T-helper 17 cell (primary cell): ENCODE data around the gene PDCD1LG2. TPM values are rescaled to one million over a fixed set of nuclear protein-coding genes. Genes with fewer than 3 reads are reported as not detected.
A peak's percentile ranks its signal among the peaks of the same experiment; 100 is the strongest.

Experiments
- ATAC-seq: fragments of 150-1000 bp; cut with Tn5 transposase; 2 replicates; pipeline ENCODE4 v1.10.0; 2021; ENCODE audit warnings: mild to moderate bottlenecking, moderate library complexity
- DNase-seq, 3 donors: peaks; one replicate each; pipeline versions ENCODE4 v3.0.0 to v3.0.0-alpha.2; 2020 to 2021
- H3K9me3 ChIP-seq: one replicate; pipeline ENCODE4 v1.7.0; 2013; ENCODE audit warnings: low read length, mild to moderate bottlenecking; ENCODE audit not compliant: control insufficient read depth, poor library complexity, severe bottlenecking
- H3K27ac Mint-ChIP-seq: one replicate; pipeline ENCODE4 v1.8.0; 2022; ENCODE audit warnings: mild to moderate bottlenecking, moderate library complexity, mixed read lengths
- H3K27me3 Mint-ChIP-seq: one replicate; pipeline ENCODE4 v1.8.0; 2022; ENCODE audit warnings: mixed read lengths
- H3K36me3 Mint-ChIP-seq: one replicate; pipeline ENCODE4 v1.8.0; 2022; ENCODE audit warnings: low read depth, mixed read lengths
- H3K4me1 Mint-ChIP-seq: one replicate; pipeline ENCODE4 v1.8.0; 2022; ENCODE audit warnings: mild to moderate bottlenecking, mixed read lengths
- H3K4me3 Mint-ChIP-seq: one replicate; pipeline ENCODE4 v1.8.0; 2022; ENCODE audit warnings: mild to moderate bottlenecking, moderate library complexity, mixed read lengths
- total RNA-seq, 4 donors: library from RNA in 2 of 4; stranded (reverse) in 2 of 4; gene quantifications; one replicate each; pipeline ENCODE4 v1.2.3 and lab custom pipeline; 2022 to 2026

Gene PDCD1LG2
- total RNA-seq, 2 donors from 2014 or later = 0.50 to 1.1 TPM

GRCh38 chr9:5556101-5556705 is 45.9 kb downstream of the PDCD1LG2 start:
- Mint-ChIP-seq H3K4me3 (no peak overlapping the region), H3K27ac (peak overlapping the region; percentile 93), H3K4me1 (peaks cover 34% of the 10 kb centered on the region), H3K27me3 (no peaks in the 10 kb centered on the region), H3K36me3 (peaks cover 3% of the 10 kb centered on the region)
- DNase-seq (no peak), ATAC-seq (no peak)
- H3K9me3 ChIP-seq = no peaks in the 10 kb centered on the region

- no peaks in the 10 kb centered on the region for H3K27me3 Mint-ChIP-seq
- H3K9me3 ChIP-seq = no peaks in the 10 kb centered on the region
- peak overlapping the region; percentile 66 for H3K4me3 Mint-ChIP-seq
- ATAC-seq (peak; percentile 99), DNase-seq (peak in 2 of 3 donors; percentile 34 to 40)
- H3K36me3 Mint-ChIP-seq = peaks cover 3% of the 10 kb centered on the region
- H3K4me1 Mint-ChIP-seq = peaks cover 35% of the 10 kb centered on the region
- H3K27ac Mint-ChIP-seq = peak overlapping the region; percentile 93
Observed at GRCh38 chr9:5557606-5558587, 47.6 kb downstream of the PDCD1LG2 start.

GRCh38 chr9:5559659-5560058 is 49.3 kb downstream of the PDCD1LG2 start:
- no peaks in the 10 kb centered on the region for H3K9me3 ChIP-seq
- no peak for DNase-seq
- ATAC-seq = no peak
- H3K4me1 Mint-ChIP-seq = peaks cover 39% of the 10 kb centered on the region
- H3K4me3 Mint-ChIP-seq = no peak overlapping the region
- no peaks in the 10 kb centered on the region for H3K27me3 Mint-ChIP-seq
- no peaks in the 10 kb centered on the region for H3K36me3 Mint-ChIP-seq
- peak overlapping the region; percentile 93 for H3K27ac Mint-ChIP-seq

GRCh38 chr9:5560443-5561100 is 50.2 kb downstream of the PDCD1LG2 start:
- no peak overlapping the region for H3K4me3 Mint-ChIP-seq

GRCh38 chr9:5561828-5562488 is 51.6 kb downstream of the PDCD1LG2 start:
- H3K36me3 Mint-ChIP-seq = no peaks in the 10 kb centered on the region
- no peaks in the 10 kb centered on the region for H3K27me3 Mint-ChIP-seq
- peaks cover 35% of the 10 kb centered on the region for H3K4me1 Mint-ChIP-seq
- H3K27ac Mint-ChIP-seq = no peak overlapping the region
- no peak for ATAC-seq
- H3K9me3 ChIP-seq = no peaks in the 10 kb centered on the region
- DNase-seq = no peak
- no peak overlapping the region for H3K4me3 Mint-ChIP-seq

More at GRCh38 chr9:5560443-5561100, 50.2 kb downstream of the PDCD1LG2 start:
- no peaks in the 10 kb centered on the region for H3K27me3 Mint-ChIP-seq
- H3K9me3 ChIP-seq = no peaks in the 10 kb centered on the region
- H3K4me1 Mint-ChIP-seq = peaks cover 39% of the 10 kb centered on the region
- DNase-seq (no peak), ATAC-seq (no peak)
- no peaks in the 10 kb centered on the region for H3K36me3 Mint-ChIP-seq
- H3K27ac Mint-ChIP-seq = peak overlapping the region; percentile 1

- no peak for ATAC-seq
- no peaks in the 10 kb centered on the region for H3K36me3 Mint-ChIP-seq
- DNase-seq = no peak
- H3K4me1 Mint-ChIP-seq = peaks cover 26% of the 10 kb centered on the region
- no peak overlapping the region for H3K4me3 Mint-ChIP-seq
- H3K27me3 Mint-ChIP-seq = no peaks in the 10 kb centered on the region
- H3K27ac Mint-ChIP-seq = peak overlapping the region; percentile 64
- no peaks in the 10 kb centered on the region for H3K9me3 ChIP-seq
Observed at GRCh38 chr9:5562806-5563416, 52.6 kb downstream of the PDCD1LG2 start.

GRCh38 chr9:5563417-5563815 is 53.1 kb downstream of the PDCD1LG2 start:
- Mint-ChIP-seq H3K36me3 (no peaks in the 10 kb centered on the region), H3K27ac (peak overlapping the region; percentile 64), H3K4me1 (peaks cover 22% of the 10 kb centered on the region), H3K4me3 (no peak overlapping the region), H3K27me3 (no peaks in the 10 kb centered on the region)
- H3K9me3 ChIP-seq = no peaks in the 10 kb centered on the region
- no peak for DNase-seq
- ATAC-seq = no peak

GRCh38 chr9:5563886-5564285 is 53.6 kb downstream of the PDCD1LG2 start:
- H3K27me3 Mint-ChIP-seq = no peaks in the 10 kb centered on the region
- ATAC-seq = no peak
- peaks cover 23% of the 10 kb centered on the region for H3K4me1 Mint-ChIP-seq
- H3K27ac Mint-ChIP-seq = peak overlapping the region; percentile 64
- H3K4me3 Mint-ChIP-seq = no peak overlapping the region
- H3K9me3 ChIP-seq = no peaks in the 10 kb centered on the region
- DNase-seq = no peak
- H3K36me3 Mint-ChIP-seq = no peaks in the 10 kb centered on the region

GRCh38 chr9:5566054-5566618 is 55.8 kb downstream of the PDCD1LG2 start:
- ATAC-seq (no peak), DNase-seq (no peak)
- Mint-ChIP-seq H3K4me1 (peaks cover 21% of the 10 kb centered on the region), H3K27me3 (no peaks in the 10 kb centered on the region), H3K27ac (no peak overlapping the region), H3K4me3 (no peak overlapping the region), H3K36me3 (no peaks in the 10 kb centered on the region)
- H3K9me3 ChIP-seq = no peaks in the 10 kb centered on the region

- no peaks in the 10 kb centered on the region for H3K9me3 ChIP-seq
- H3K27ac Mint-ChIP-seq = peak overlapping the region; percentile 72
- peak overlapping the region; percentile 61 for H3K4me3 Mint-ChIP-seq
- DNase-seq (no peak), ATAC-seq (no peak)
- no peaks in the 10 kb centered on the region for H3K36me3 Mint-ChIP-seq
- H3K27me3 Mint-ChIP-seq = no peaks in the 10 kb centered on the region
- peaks cover 13% of the 10 kb centered on the region for H3K4me1 Mint-ChIP-seq
Observed at GRCh38 chr9:5568868-5569267, 58.5 kb downstream of the PDCD1LG2 start.

GRCh38 chr9:5569409-5569808 is 59.1 kb downstream of the PDCD1LG2 start:
- no peaks in the 10 kb centered on the region for H3K27me3 Mint-ChIP-seq
- ATAC-seq (peak; percentile 42), DNase-seq (no peak)
- peak overlapping the region; percentile 72 for H3K27ac Mint-ChIP-seq
- peaks cover 13% of the 10 kb centered on the region for H3K4me1 Mint-ChIP-seq
- H3K4me3 Mint-ChIP-seq = peak overlapping the region; percentile 6
- no peaks in the 10 kb centered on the region for H3K36me3 Mint-ChIP-seq
- H3K9me3 ChIP-seq = no peaks in the 10 kb centered on the region

- no peak for DNase-seq
- no peak for ATAC-seq
- Mint-ChIP-seq H3K27me3 (no peaks in the 10 kb centered on the region), H3K27ac (peak overlapping the region; percentile 72), H3K4me3 (no peak overlapping the region), H3K4me1 (peaks cover 15% of the 10 kb centered on the region), H3K36me3 (no peaks in the 10 kb centered on the region)
- no peaks in the 10 kb centered on the region for H3K9me3 ChIP-seq
Observed at GRCh38 chr9:5569891-5570290, 59.6 kb downstream of the PDCD1LG2 start.
